Astrocyte (in vitro differentiated cells and primary cell): ENCODE data around the gene SORBS2. TPM values are rescaled to one million over a fixed set of nuclear protein-coding genes. Genes with fewer than 3 reads are reported as not detected.
A peak's percentile ranks its signal among the peaks of the same experiment; 100 is the strongest.

Experiments used
- DNase-seq: peaks from one replicate; pipeline ENCODE4 v3.0.0-alpha.2; 2010; ENCODE audit warnings: low read depth
- FAIRE-seq: peaks from 2 replicates; lab custom pipeline; 2011; peaks lifted over from hg19 to GRCh38; lab: Jason Lieb, UNC
- H2AFZ ChIP-seq: 2 replicates; pipeline ENCODE4 v1.6.0; 2012; ENCODE audit warnings: low read depth, low read length, inconsistent platforms
- H3K27ac ChIP-seq: 2 replicates; pipeline ENCODE4 v1.5.1; 2011; ENCODE audit warnings: low read depth, low read length, inconsistent platforms
- H3K27me3 ChIP-seq: 2 replicates; pipeline ENCODE4 v1.6.0; 2011; ENCODE audit warnings: low read length, inconsistent platforms; ENCODE audit not compliant: insufficient read depth
- H3K36me3 ChIP-seq: 2 replicates; pipeline ENCODE4 v1.5.1; 2011; ENCODE audit warnings: low read length, inconsistent platforms; ENCODE audit not compliant: insufficient read depth
- H3K4me1 ChIP-seq: 2 replicates; pipeline ENCODE4 v1.5.1; 2011; ENCODE audit warnings: low read length, inconsistent platforms; ENCODE audit not compliant: insufficient read depth
- H3K4me2 ChIP-seq: 2 replicates; pipeline ENCODE4 v1.6.0; 2012; ENCODE audit warnings: low read length, inconsistent platforms
- H3K4me3 ChIP-seq: 2 replicates; pipeline ENCODE4 v1.5.1; 2011; ENCODE audit warnings: low read depth, mild to moderate bottlenecking, low read length, inconsistent platforms; ENCODE audit not compliant: insufficient read depth
- H3K79me2 ChIP-seq: 2 replicates; pipeline ENCODE4 v1.6.0; 2012; ENCODE audit warnings: mild to moderate bottlenecking, low read length, inconsistent platforms; ENCODE audit not compliant: insufficient read depth
- H3K9ac ChIP-seq: 2 replicates; pipeline ENCODE4 v1.6.0; 2012; ENCODE audit warnings: mild to moderate bottlenecking, low read length, inconsistent platforms
- H3K9me3 ChIP-seq: 2 replicates; pipeline ENCODE4 v1.5.1; 2012; ENCODE audit warnings: low read depth, mild to moderate bottlenecking, low read length, inconsistent platforms; ENCODE audit not compliant: insufficient read depth
- H4K20me1 ChIP-seq: 2 replicates; pipeline ENCODE4 v1.6.0; 2012; ENCODE audit warnings: low read length, inconsistent platforms; ENCODE audit not compliant: insufficient read depth
- H3K27ac Mint-ChIP-seq: one replicate; pipeline ENCODE4 v1.8.0; 2021; ENCODE audit warnings: mild to moderate bottlenecking, mixed read lengths; ENCODE audit not compliant: unreplicated experiment
- H3K27me3 Mint-ChIP-seq: one replicate; pipeline ENCODE4 v1.8.0; 2021; ENCODE audit warnings: low read depth, mixed read lengths; ENCODE audit not compliant: unreplicated experiment
- H3K36me3 Mint-ChIP-seq: one replicate; pipeline ENCODE4 v1.8.0; 2021; ENCODE audit warnings: low read depth, mixed read lengths; ENCODE audit not compliant: unreplicated experiment
- H3K4me1 Mint-ChIP-seq: one replicate; pipeline ENCODE4 v1.8.0; 2021; ENCODE audit warnings: low read depth, mixed read lengths; ENCODE audit not compliant: unreplicated experiment
- H3K4me3 Mint-ChIP-seq: one replicate; pipeline ENCODE4 v1.8.0; 2021; ENCODE audit warnings: mild to moderate bottlenecking, moderate library complexity, mixed read lengths; ENCODE audit not compliant: unreplicated experiment
- H3K9me3 Mint-ChIP-seq: one replicate; pipeline ENCODE4 v1.8.0; 2021; ENCODE audit warnings: mild to moderate bottlenecking, mixed read lengths; ENCODE audit not compliant: unreplicated experiment
- CTCF ChIP-seq: IDR thresholded peaks from 2 replicates; pipeline ENCODE4 v1.5.1; 2011; ENCODE audit warnings: low read depth, mild to moderate bottlenecking, inconsistent platforms, low read length, moderate library complexity; ENCODE audit not compliant: insufficient read depth
- EZH2 ChIP-seq: IDR thresholded peaks from 2 replicates; pipeline ENCODE4 v1.6.1; 2012; ENCODE audit warnings: mild to moderate bottlenecking, low read length, inconsistent platforms; ENCODE audit not compliant: insufficient read depth
- total RNA-seq: library from RNA; stranded (reverse); gene quantifications from 2 replicates; pipeline ENCODE4 v1.2.1, GENCODE V29; 2021

The SORBS2 gene
- total RNA-seq, 1 donor from 2014 or later: 97.4 TPM

GRCh38 chr4:185576314-185576961 is 235.6 kb downstream of the SORBS2 start:
- Mint-ChIP-seq H3K9me3 (no peaks in the 10 kb centered on the region), H3K27me3 (no peaks in the 10 kb centered on the region), H3K4me3 (no peak overlapping the region), H3K27ac (peak overlapping the region; percentile 87), H3K36me3 (peaks cover 3% of the 10 kb centered on the region), H3K4me1 (peaks cover 27% of the 10 kb centered on the region)
- Histone ChIP-seq H3K27me3 (no peaks in the 10 kb centered on the region), H3K79me2 (no peaks in the 10 kb centered on the region), H3K36me3 (no peaks in the 10 kb centered on the region), H3K9ac (no peak overlapping the region), H3K4me3 (no peak overlapping the region), H2AFZ (peak overlapping the region; percentile 17), H3K9me3 (no peaks in the 10 kb centered on the region), H4K20me1 (no peaks in the 10 kb centered on the region), H3K4me2 (no peak overlapping the region), H3K27ac (no peak overlapping the region), H3K4me1 (peaks cover 9% of the 10 kb centered on the region)
- FAIRE-seq (no peak), DNase-seq (no peak)
- TF ChIP-seq CTCF (no peak), EZH2 (no peak)

GRCh38 chr4:185573651-185574199 is 238.3 kb downstream of the SORBS2 start:
- Mint-ChIP-seq H3K27ac (peak overlapping the region; percentile 98), H3K27me3 (no peaks in the 10 kb centered on the region), H3K36me3 (no peaks in the 10 kb centered on the region), H3K4me1 (peaks cover 23% of the 10 kb centered on the region), H3K4me3 (peak overlapping the region; percentile 31), H3K9me3 (no peaks in the 10 kb centered on the region)
- peak overlapping the region; percentile 42 for H3K4me3 ChIP-seq
- H2AFZ ChIP-seq: peak overlapping the region; percentile 91
- peaks cover 9% of the 10 kb centered on the region for H3K4me1 ChIP-seq
- TF ChIP-seq EZH2: no peak
- peak overlapping the region; percentile 90 for H3K27ac ChIP-seq
- no peaks in the 10 kb centered on the region for H4K20me1 ChIP-seq
- no peaks in the 10 kb centered on the region for H3K27me3 ChIP-seq
- H3K79me2 ChIP-seq: no peaks in the 10 kb centered on the region
- H3K9me3 ChIP-seq: no peaks in the 10 kb centered on the region
- peak overlapping the region; percentile 70 for H3K9ac ChIP-seq
- no peaks in the 10 kb centered on the region for H3K36me3 ChIP-seq
- H3K4me2 ChIP-seq: peak overlapping the region; percentile 79
- peak; percentile 91 for FAIRE-seq
- DNase-seq: peak; percentile 80

- Histone ChIP-seq H3K27me3 (no peaks in the 10 kb centered on the region), H4K20me1 (no peaks in the 10 kb centered on the region), H3K4me1 (peaks cover 26% of the 10 kb centered on the region), H3K4me3 (no peak overlapping the region), H3K79me2 (no peaks in the 10 kb centered on the region), H3K9me3 (no peaks in the 10 kb centered on the region), H3K36me3 (no peaks in the 10 kb centered on the region), H3K9ac (no peak overlapping the region), H2AFZ (no peak overlapping the region), H3K27ac (no peak overlapping the region), H3K4me2 (no peak overlapping the region)
- Mint-ChIP-seq H3K27ac (peak overlapping the region; percentile 27), H3K4me3 (no peak overlapping the region), H3K27me3 (no peaks in the 10 kb centered on the region), H3K9me3 (no peaks in the 10 kb centered on the region), H3K4me1 (peaks cover 37% of the 10 kb centered on the region), H3K36me3 (no peaks in the 10 kb centered on the region)
- TF ChIP-seq EZH2 (no peak), CTCF (no peak)
- DNase-seq (no peak), FAIRE-seq (no peak)
Observed at GRCh38 chr4:185570727-185571126, 241.3 kb downstream of the SORBS2 start.
